Measurements from ENCODE around the gene ZNF746.
"Not testable (repeated sequence)": the region's sequence is repeated elsewhere in the genome, so short reads cannot be mapped to it uniquely, and the experiment has no call there.

The ZNF746 gene

DNA sequence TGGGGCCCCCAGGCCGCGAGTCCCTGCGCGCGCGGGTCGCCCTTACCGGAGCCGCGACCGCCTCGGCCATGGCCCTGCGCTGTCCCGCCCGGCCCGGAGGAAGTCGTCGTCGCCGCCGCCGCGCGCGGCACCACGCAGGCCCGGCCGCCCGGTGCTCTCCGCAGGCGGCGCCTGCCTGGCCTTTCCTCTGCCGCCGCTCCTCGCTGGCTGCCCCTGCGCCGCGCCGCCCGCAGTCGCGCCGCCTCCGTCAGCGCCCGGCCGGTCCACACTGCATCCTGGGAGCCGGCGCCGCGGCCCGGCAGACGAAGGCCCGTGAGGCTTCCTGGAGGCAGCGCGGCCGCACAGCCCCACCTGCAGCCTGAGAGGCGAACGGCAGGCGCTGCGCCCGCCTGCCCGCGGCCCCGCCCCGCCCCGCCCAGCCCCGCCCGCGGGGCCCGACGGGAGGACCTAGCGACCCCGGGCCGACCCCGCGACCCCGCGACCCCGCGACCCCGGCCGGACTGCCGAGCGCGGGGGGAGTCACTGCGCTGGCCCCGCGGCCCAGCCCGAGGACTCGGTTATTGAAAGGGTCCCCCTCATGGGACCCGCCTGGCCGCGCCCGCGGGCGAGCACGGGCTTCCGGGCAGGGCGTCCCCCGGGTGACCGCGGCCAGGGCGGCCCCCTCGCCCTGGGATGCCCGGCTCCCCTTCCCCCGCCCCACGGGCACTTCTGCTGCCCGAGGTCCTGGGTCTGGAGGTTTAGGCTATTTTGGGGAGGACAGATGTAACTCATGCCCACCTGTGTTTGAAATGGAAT lies at the start of gene ZNF746:
ZNF746 (minus strand) TSS at position 343 of the 795 bp plus-strand sequence; CDS start at position 70, 273 bp downstream.
- peak; percentile 86 for DNase-seq (ENCODE audit: low spot score)

DNA sequence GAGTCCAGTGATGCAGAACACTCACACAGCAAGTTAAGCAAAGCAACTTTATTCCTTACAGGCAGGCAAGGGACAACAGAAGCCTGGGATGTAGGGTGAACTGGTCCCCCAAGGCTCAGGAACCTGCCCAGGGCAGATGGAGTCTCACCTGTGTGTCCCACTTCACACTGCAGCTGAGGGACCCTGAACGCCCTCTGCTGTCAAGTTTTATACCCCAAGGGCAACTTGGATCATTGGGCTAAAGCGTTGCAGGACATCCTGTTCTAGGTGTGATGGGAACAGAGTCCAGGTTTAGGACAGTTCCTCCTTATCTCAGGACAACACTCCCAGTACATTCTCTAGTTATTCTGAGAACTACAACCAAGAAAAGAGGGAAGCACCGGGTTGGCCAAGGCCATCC lies 49.5 kb upstream of the ZNF746 start:
- no peak for DNase-seq (ENCODE audit: low spot score)

DNA sequence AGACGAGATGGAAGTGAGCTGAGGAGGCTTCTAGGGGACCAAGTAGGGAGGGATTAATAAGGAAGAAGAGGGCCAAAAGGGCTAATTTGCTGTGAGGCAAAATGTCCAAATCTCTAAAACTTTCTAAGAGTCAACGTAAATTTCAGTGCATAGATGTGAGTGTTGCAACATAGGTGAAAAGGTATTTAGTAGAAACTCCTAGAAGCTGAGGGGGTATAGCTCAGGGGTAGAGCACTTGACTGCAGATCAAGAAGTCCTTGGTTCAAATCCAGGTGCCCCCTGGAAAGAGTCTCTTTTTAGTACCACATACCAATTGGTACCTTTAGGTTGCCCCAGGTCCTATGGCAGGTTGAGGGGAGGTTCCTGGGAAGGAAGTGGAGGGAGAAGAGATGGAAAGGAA lies 48.7 kb upstream of the ZNF746 start:
- DNase-seq (ENCODE audit: low spot score), result no peak

GRCh38 chr7:149544028-149544427 lies 46.4 kb upstream of the ZNF746 start:
- no peak for DNase-seq (ENCODE audit: low spot score)

DNA sequence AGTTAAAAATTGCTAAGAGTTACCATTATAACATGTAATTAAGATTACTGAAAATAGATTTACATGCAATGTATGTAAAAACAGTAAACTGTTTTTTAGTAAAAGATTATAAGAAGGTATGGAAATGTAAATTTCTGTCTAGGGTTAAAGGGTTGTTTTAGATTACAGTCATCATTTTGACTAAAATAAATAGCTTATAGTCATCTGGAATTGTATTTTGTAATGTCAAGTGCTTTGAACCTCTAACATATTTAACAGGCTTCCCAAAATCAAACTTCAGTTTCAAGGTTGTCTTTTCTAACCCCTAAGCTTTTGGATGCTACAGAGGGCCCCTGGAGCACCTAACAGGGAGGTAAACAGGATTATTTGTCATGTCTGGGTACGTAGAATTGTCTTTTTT lies 35.0 kb upstream of the ZNF746 start:
- no peak for DNase-seq (ENCODE audit: low spot score)

DNA sequence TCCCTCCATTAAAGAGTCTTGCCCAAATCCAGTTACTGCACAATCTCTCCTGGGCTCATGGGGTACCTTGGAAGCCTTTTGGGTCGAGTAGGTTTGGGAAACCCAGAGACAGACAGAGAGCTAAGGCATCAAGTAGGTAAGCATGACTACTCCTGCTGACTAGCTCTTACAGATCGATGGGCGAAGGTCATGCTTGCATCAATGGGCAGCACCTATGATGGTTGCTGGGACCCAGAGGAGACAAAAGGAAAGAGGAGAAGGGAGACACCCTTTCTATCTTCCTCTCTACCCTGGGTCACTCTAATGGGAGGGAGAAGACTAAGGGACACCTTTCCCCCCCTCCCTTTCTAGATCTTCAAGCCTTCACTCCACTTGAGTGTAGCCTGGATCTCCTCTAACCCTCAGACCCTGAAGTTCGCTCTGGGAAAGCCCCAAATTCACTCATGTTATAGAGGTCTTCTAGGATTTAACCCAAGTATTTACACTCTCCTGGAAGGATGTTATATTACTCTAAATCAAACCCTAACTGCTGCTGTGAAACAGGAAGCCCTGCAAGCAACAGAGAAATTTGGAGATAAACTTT lies 31.6 kb upstream of the ZNF746 start:
- no peak for DNase-seq (ENCODE audit: low spot score)

DNA sequence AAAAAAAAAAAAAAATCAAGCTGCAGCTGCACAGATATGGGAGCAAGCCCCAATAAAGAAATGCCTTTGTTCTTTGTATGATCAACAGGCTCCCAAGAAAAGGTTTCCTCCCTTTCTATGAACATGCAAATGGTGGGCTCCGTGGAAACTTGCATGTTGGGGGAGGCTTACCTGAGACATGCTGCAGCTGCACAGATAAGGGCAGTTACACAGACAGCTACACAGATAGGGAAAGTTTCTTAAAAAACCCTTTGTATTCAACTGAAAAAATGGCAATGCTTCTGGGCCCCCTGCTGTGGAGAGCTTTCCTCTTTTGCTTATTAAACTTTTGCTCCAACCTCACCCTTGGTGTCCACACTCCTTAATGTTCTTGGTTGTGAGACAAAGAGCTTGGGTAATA lies 29.8 kb upstream of the ZNF746 start:
- no peak for DNase-seq (ENCODE audit: low spot score)

DNA sequence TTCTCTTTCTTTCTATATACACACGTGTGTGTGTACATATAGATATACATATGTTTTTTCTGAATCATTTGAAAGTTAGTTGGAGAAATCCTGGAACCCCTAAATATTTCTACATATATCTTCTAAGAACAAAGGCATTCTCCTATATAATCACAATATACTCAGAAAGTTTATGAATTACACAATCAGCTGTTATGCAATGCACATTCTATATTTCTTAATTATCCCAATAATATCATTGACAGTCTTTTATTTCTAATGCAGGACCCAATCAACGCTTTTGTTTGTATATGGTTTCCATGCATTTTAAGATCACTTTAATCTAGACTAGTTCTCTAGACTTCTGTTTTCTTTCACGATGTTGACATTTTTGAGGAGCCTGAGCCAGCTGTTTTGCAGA lies 27.7 kb upstream of the ZNF746 start:
- DNase-seq (ENCODE audit: low spot score), result no peak

DNA sequence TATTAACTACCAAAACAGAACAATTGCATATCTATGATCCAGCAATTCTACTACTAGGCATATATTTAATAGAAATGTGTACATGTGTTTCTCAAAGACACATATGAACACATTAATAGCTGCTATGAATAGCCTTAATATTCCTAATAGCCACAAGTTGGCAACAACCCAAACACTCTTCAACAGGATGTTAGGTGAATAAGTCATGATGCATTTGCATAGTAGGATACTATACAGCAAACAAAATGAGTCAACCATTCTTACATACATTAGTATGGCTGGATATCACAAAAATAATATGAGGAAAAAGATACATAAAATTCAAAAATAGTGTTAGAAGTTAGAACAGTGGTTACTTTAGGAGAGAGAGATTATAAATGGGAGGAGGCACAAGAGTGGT lies 26.8 kb upstream of the ZNF746 start:
- no peak for DNase-seq (ENCODE audit: low spot score)

GRCh38 chr7:149510248-149510647 lies 12.6 kb upstream of the ZNF746 start:
- DNase-seq (ENCODE audit: low spot score), result no peak

GRCh38 chr7:149509774-149510173 lies 12.2 kb upstream of the ZNF746 start:
- DNase-seq (ENCODE audit: low spot score), result no peak

DNA sequence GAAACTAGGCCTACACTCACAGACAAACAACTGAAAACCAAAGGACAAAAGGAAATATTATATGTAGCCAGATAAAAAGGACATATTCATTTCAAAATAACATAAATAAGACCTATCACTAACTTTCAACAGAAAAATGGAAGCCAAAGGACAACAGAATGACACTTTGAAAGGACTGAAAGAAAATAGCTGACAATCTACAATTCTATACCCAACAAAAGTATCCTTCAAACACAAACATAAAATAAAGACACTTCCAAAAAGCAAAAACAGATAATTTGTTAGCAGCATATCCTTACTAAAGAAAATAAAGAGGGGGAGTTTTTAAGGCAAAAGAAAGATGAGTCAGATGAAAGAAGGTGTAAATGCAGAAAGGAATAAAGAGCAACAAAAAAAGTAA lies 7.9 kb upstream of the ZNF746 start:
- no peak for DNase-seq (ENCODE audit: low spot score)

DNA sequence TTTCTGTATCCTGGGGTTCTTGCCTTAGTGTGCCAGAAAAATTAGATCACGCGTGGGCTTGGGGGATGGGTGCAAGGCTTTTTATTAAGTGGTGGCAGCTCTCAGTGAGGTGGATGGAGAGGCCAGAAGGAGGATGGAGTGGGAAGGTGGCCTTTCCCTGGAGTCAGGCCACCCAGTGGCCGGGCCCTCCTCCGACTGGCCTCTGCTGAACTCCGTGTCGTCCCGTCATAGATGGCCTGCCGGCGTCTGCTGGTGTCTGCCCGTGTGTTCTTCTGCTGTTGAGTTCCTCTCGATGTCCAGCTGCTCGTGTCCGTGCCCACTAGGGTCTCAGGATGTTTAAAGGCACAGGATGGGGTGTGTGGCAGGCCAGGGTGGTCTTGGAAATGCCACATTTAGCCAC lies 4.0 kb upstream of the ZNF746 start:
- DNase-seq (ENCODE audit: low spot score), result no peak

- DNase-seq (ENCODE audit: low spot score), result no peak
Measured at GRCh38 chr7:149500910-149501309, 3.3 kb upstream of the ZNF746 start.

DNA sequence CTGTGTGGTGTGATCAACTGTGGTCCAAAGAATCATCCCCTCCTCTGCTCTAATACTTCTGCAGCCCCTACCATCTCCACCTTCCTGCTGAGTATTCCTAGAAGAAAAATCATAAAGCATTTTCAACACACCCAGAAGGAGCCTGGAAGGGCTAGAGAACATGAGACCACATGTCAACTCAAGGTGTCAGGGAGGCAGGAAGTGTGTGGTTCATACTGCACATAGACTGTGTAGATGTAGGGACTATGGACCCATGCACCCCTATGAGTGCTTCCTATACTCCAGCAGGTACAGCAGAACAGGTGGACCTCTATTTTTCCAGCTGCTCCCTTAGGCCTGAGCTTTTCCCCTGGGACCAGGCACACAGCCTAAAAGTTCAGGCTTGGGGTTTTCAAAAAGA lies 2.6 kb upstream of the ZNF746 start:
- DNase-seq (ENCODE audit: low spot score), result no peak

- DNase-seq (ENCODE audit: low spot score), result no peak
Measured at GRCh38 chr7:149498811-149499210, 1.2 kb upstream of the ZNF746 start.

GRCh38 chr7:149496642-149497391 lies 792 bp downstream of the ZNF746 start:
- DNase-seq (ENCODE audit: low spot score), result peak; percentile 49

GRCh38 chr7:149495785-149496641 lies 1.6 kb downstream of the ZNF746 start:
- no peak for DNase-seq (ENCODE audit: low spot score)

GRCh38 chr7:149494738-149495368 lies 2.8 kb downstream of the ZNF746 start:
- DNase-seq (ENCODE audit: low spot score), result no peak

GRCh38 chr7:149493975-149494374 lies 3.6 kb downstream of the ZNF746 start:
- DNase-seq (ENCODE audit: low spot score), result not testable (repeated sequence)

DNA sequence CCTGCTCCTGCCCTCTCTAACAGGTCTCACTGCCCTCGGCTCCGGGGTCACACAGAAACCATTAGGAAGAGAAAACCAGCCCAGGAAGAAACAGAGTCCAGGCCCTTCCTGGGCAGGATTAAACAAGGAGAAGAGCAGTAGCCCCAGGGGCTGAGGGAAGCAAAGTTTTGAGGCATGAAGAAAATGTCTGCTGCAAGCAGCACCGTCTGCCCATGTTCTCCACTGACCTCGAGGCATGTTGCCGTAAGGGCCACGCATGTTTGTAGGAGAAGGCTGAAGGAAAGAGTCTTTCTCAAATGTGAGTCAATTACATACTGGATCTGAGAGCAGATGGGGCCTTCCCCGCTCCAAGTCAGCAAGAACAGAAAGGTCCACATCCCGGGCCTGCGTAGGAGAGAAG lies 4.2 kb downstream of the ZNF746 start:
- DNase-seq (ENCODE audit: low spot score), result no peak
